ENCODE results near the gene TRIP13. TPM values are rescaled to one million over a fixed set of nuclear protein-coding genes. Genes with fewer than 3 reads are reported as not detected.

The TRIP13 gene
- total RNA-seq, 1 donor from 2014 or later = 8.4 TPM

GRCh38 chr5:907366-907910, 14.8 kb downstream of the TRIP13 start:
- H3K4me3 Mint-ChIP-seq (ENCODE audit: unreplicated experiment) = no peak overlapping the region
- TF ChIP-seq, protein P1, sequence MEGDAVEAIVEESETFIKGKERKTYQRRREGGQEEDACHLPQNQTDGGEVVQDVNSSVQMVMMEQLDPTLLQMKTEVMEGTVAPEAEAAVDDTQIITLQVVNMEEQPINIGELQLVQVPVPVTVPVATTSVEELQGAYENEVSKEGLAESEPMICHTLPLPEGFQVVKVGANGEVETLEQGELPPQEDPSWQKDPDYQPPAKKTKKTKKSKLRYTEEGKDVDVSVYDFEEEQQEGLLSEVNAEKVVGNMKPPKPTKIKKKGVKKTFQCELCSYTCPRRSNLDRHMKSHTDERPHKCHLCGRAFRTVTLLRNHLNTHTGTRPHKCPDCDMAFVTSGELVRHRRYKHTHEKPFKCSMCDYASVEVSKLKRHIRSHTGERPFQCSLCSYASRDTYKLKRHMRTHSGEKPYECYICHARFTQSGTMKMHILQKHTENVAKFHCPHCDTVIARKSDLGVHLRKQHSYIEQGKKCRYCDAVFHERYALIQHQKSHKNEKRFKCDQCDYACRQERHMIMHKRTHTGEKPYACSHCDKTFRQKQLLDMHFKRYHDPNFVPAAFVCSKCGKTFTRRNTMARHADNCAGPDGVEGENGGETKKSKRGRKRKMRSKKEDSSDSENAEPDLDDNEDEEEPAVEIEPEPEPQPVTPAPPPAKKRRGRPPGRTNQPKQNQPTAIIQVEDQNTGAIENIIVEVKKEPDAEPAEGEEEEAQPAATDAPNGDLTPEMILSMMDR (IDR thresholded peaks at IDR 0.05; ENCODE audit: unreplicated experiment) = no peak
- DNase-seq (ENCODE audit: low spot score) = no peak
- no peak overlapping the region for H3K27ac Mint-ChIP-seq (ENCODE audit: unreplicated experiment)
- no peaks in the 10 kb centered on the region for H3K4me1 Mint-ChIP-seq (ENCODE audit: unreplicated experiment)
- peaks cover 22% of the 10 kb centered on the region for H3K36me3 Mint-ChIP-seq (ENCODE audit: low read depth, unreplicated experiment)
- H3K9me3 Mint-ChIP-seq (ENCODE audit: unreplicated experiment) = no peaks in the 10 kb centered on the region
- peaks cover 7% of the 10 kb centered on the region for H3K27me3 Mint-ChIP-seq (ENCODE audit: unreplicated experiment)

DNA sequence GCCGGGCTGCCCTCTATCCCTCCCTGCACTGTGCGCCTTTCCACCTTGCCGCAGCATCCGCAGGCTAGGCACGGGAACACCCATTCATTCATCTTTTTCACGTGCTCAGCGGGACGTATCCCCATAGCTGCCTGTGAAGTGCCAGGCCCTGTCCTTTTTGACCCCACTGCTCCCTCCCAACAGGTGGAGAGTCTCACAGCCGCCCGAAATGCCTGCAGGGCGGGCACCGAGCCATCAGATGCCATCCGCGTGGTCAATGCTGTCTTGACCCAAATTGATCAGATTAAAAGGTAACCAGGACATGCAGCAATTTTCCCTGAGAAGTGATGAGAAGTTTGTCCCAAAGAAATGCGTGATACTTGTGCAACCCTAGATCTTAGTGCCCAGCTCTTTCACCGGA, 15.5 kb downstream of the TRIP13 start:
- H3K36me3 Mint-ChIP-seq (ENCODE audit: low read depth, unreplicated experiment) = peaks cover 25% of the 10 kb centered on the region
- no peak for DNase-seq (ENCODE audit: low spot score)
- H3K27ac Mint-ChIP-seq (ENCODE audit: unreplicated experiment) = no peak overlapping the region
- H3K4me3 Mint-ChIP-seq (ENCODE audit: unreplicated experiment) = no peak overlapping the region
- H3K4me1 Mint-ChIP-seq (ENCODE audit: unreplicated experiment) = no peaks in the 10 kb centered on the region
- peaks cover 7% of the 10 kb centered on the region for H3K27me3 Mint-ChIP-seq (ENCODE audit: unreplicated experiment)
- TF ChIP-seq, protein P1 (IDR thresholded peaks at IDR 0.05; ENCODE audit: unreplicated experiment) = no peak
- no peaks in the 10 kb centered on the region for H3K9me3 Mint-ChIP-seq (ENCODE audit: unreplicated experiment)

- H3K4me3 Mint-ChIP-seq (ENCODE audit: unreplicated experiment) = no peak overlapping the region
- H3K27ac Mint-ChIP-seq (ENCODE audit: unreplicated experiment) = no peak overlapping the region
- no peaks in the 10 kb centered on the region for H3K4me1 Mint-ChIP-seq (ENCODE audit: unreplicated experiment)
- H3K9me3 Mint-ChIP-seq (ENCODE audit: unreplicated experiment) = no peaks in the 10 kb centered on the region
- H3K36me3 Mint-ChIP-seq (ENCODE audit: low read depth, unreplicated experiment) = peaks cover 22% of the 10 kb centered on the region
- TF ChIP-seq, protein P1 (IDR thresholded peaks at IDR 0.05; ENCODE audit: unreplicated experiment) = no peak
- H3K27me3 Mint-ChIP-seq (ENCODE audit: unreplicated experiment) = peaks cover 7% of the 10 kb centered on the region
- no peak for DNase-seq (ENCODE audit: low spot score)
Measured at GRCh38 chr5:909086-909485, 16.4 kb downstream of the TRIP13 start.

DNA sequence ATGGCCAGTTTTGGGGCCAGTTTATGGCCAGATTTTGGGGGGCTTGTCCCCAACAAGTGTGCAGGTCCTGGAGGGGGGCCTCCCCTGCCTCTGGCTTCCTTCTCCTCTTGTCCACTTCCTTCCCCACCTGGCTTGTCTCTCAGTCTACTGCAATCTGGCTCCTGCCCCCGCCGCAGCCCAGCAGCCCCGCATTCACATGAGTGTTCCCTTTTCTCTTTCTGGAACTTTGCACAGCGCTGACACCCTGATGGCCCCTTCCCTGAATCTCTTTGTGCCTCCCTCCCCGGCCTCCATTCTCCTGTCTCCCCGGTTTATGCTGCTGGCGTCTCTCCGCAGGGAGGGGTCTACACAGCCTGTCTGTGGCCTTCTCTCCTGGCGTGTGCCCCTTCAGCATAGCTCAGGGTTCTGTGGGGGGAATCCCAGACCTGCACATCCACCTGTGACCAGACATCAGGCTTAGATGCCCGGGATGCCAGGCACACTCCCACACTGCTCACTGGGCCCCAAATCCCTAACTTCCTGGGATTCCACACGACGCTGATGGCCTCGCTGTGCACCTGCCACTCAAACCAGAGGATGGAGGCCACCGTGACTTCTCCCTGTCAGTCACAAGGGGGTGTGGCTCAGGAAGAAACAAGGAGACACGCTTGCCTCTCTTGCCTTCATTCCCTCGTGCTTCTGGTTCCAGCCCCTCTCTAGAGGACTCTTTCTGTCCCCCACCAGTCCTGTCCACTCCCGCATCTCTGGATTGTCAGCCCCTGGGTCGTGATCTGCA, 17.5 kb downstream of the TRIP13 start:
- Mint-ChIP-seq H3K27me3 (ENCODE audit: unreplicated experiment) (peaks cover 7% of the 10 kb centered on the region), H3K4me3 (ENCODE audit: unreplicated experiment) (no peak overlapping the region), H3K4me1 (ENCODE audit: unreplicated experiment) (no peaks in the 10 kb centered on the region), H3K9me3 (ENCODE audit: unreplicated experiment) (no peaks in the 10 kb centered on the region), H3K27ac (ENCODE audit: unreplicated experiment) (no peak overlapping the region), H3K36me3 (ENCODE audit: low read depth, unreplicated experiment) (peaks cover 31% of the 10 kb centered on the region)
- DNase-seq (ENCODE audit: low spot score) = no peak
- TF ChIP-seq, protein P1 (IDR thresholded peaks at IDR 0.05; ENCODE audit: unreplicated experiment) = no peak

DNA sequence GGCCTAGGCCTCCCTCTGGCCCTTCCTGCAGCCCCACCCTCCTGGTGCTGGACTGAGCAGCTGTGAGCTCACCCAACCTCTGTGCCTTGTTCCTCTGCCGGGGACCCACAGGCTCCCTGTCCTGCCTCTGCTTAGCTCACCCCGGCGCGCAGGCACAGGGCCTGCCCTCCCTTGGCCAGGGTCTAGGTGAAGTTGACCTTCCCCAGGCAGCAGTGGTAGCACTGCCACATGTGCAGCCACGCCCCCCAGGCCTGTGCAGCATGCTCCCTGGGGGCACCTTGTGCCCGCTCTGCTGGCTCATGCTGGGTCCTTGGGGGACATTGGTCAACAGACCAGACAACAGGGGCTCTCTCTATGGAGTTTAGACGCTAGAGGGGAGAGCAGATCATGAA, 18.1 kb downstream of the TRIP13 start:
- Mint-ChIP-seq H3K4me1 (ENCODE audit: unreplicated experiment) (no peaks in the 10 kb centered on the region), H3K9me3 (ENCODE audit: unreplicated experiment) (no peaks in the 10 kb centered on the region), H3K27me3 (ENCODE audit: unreplicated experiment) (peaks cover 7% of the 10 kb centered on the region), H3K36me3 (ENCODE audit: low read depth, unreplicated experiment) (peaks cover 31% of the 10 kb centered on the region), H3K27ac (ENCODE audit: unreplicated experiment) (no peak overlapping the region), H3K4me3 (ENCODE audit: unreplicated experiment) (no peak overlapping the region)
- DNase-seq (ENCODE audit: low spot score) = no peak
- TF ChIP-seq, protein P1 (IDR thresholded peaks at IDR 0.05; ENCODE audit: unreplicated experiment) = no peak
